Neural progenitor cell (in vitro differentiated cells): ENCODE data around the gene RPL29. TPM values are rescaled to one million over a fixed set of nuclear protein-coding genes. Genes with fewer than 3 reads are reported as not detected.
A peak's percentile ranks its signal among the peaks of the same experiment; 100 is the strongest.
"Not testable (repeated sequence)": the region's sequence is repeated elsewhere in the genome, so short reads cannot be mapped to it uniquely, and the experiment has no call there.

Experiments used
- DNase-seq: peaks from one replicate; pipeline ENCODE4 v3.0.0-alpha.2; 2016; ENCODE audit warnings: low spot score
- H2AFZ ChIP-seq: fragments of 200-600 bp; sonication (generic); replicated peaks from 2 replicates; pipeline ENCODE4 v1.6.1; 2016; ENCODE audit warnings: antibody characterized with exemption
- H3F3A ChIP-seq: fragments of 200-600 bp; sonication (generic); 2 replicates; pipeline ENCODE4 v1.6.1; 2016; ENCODE audit warnings: antibody characterized with exemption, low read depth
- H3K27ac ChIP-seq: fragments of 200-600 bp; sonication (generic); 2 replicates; pipeline ENCODE4 v1.5.1; 2016; ENCODE audit warnings: mild to moderate bottlenecking
- H3K27me3 ChIP-seq: fragments of 200-600 bp; sonication (generic); 2 replicates; pipeline ENCODE4 v1.6.1; 2016; ENCODE audit warnings: mild to moderate bottlenecking, moderate library complexity
- H3K36me3 ChIP-seq: fragments of 200-600 bp; sonication (generic); 2 replicates; pipeline ENCODE4 v1.5.1; 2016
- H3K4me1 ChIP-seq: fragments of 200-600 bp; sonication (generic); 2 replicates; pipeline ENCODE4 v1.6.1; 2016; ENCODE audit warnings: mixed run types
- H3K4me2 ChIP-seq: fragments of 200-600 bp; sonication (generic); 2 replicates; pipeline ENCODE4 v1.6.1; 2016
- H3K4me3 ChIP-seq: fragments of 200-600 bp; sonication (generic); 2 replicates; pipeline ENCODE4 v1.5.1; 2016
- H3K79me2 ChIP-seq: fragments of 200-600 bp; sonication (generic); 2 replicates; pipeline ENCODE4 v1.6.1; 2016; ENCODE audit warnings: low read depth
- H3K9ac ChIP-seq: fragments of 200-600 bp; sonication (generic); 2 replicates; pipeline ENCODE4 v1.6.1; 2016
- H3K9me3 ChIP-seq: fragments of 200-600 bp; sonication (generic); 2 replicates; pipeline ENCODE4 v1.5.1; 2016; ENCODE audit warnings: low read depth
- H4K20me1 ChIP-seq: fragments of 200-600 bp; sonication (generic); 2 replicates; pipeline ENCODE4 v1.6.1; 2016; ENCODE audit warnings: low read depth
- H3K27ac Mint-ChIP-seq: 3 replicates; pipeline ENCODE4 v1.8.0; 2021; ENCODE audit warnings: mixed read lengths
- H3K27me3 Mint-ChIP-seq: 2 replicates; pipeline ENCODE4 v1.8.0; 2022; ENCODE audit warnings: low read depth, mild to moderate bottlenecking, inconsistent platforms, moderate library complexity, mixed read lengths; ENCODE audit not compliant: insufficient read depth
- H3K36me3 Mint-ChIP-seq: 3 replicates; pipeline ENCODE4 v1.8.0; 2021; ENCODE audit warnings: mixed read lengths
- H3K4me1 Mint-ChIP-seq: 3 replicates; pipeline ENCODE4 v1.8.0; 2021; ENCODE audit warnings: mixed read lengths
- H3K4me3 Mint-ChIP-seq: 3 replicates; pipeline ENCODE4 v1.8.0; 2021; ENCODE audit warnings: mild to moderate bottlenecking, moderate library complexity, mixed read lengths
- H3K9me3 Mint-ChIP-seq: 3 replicates; pipeline ENCODE4 v1.8.0; 2020; ENCODE audit warnings: mixed read lengths
- CTCF ChIP-seq: fragments of 200-600 bp; sonication (generic); IDR thresholded peaks from 2 replicates; pipeline ENCODE4 v1.5.1; 2017; ENCODE audit warnings: antibody characterized with exemption, mild to moderate bottlenecking
- EZH2 ChIP-seq: fragments of 200-600 bp; sonication (generic); IDR thresholded peaks from 2 replicates; pipeline ENCODE4 v1.6.1; 2017; ENCODE audit warnings: antibody characterized with exemption, mild to moderate bottlenecking, moderate library complexity
- EZH2phosphoT487 ChIP-seq: fragments of 200-600 bp; sonication (generic); IDR thresholded peaks from 2 replicates; pipeline ENCODE4 v1.6.1; 2017; ENCODE audit warnings: antibody characterized with exemption
- total RNA-seq: library from RNA; depleted of rRNA; stranded (reverse); fragments of >200 nt; gene quantifications from 2 replicates; pipeline ENCODE4 v1.2.3, GENCODE V29; 2015; ENCODE audit warnings: low replicate concordance

RPL29 gene
- total RNA-seq, 1 donor from 2014 or later, result 1,431 TPM

GRCh38 chr3:52036222-52036694, 40.6 kb upstream of the RPL29 start:
- H2AFZ ChIP-seq, result no peak overlapping the region
- H3K4me1 Mint-ChIP-seq, result peaks cover 21% of the 10 kb centered on the region
- TF ChIP-seq EZH2 (no peak), EZH2phosphoT487 (no peak), CTCF (no peak)
- H3K36me3 Mint-ChIP-seq, result no peaks in the 10 kb centered on the region
- H3K27me3 Mint-ChIP-seq, result peaks cover 12% of the 10 kb centered on the region
- no peaks in the 10 kb centered on the region for H3K79me2 ChIP-seq
- no peaks in the 10 kb centered on the region for H3K36me3 ChIP-seq
- H3K27ac ChIP-seq, result no peak overlapping the region
- H3K27me3 ChIP-seq, result no peaks in the 10 kb centered on the region
- no peak overlapping the region for H3K4me2 ChIP-seq
- peaks cover 30% of the 10 kb centered on the region for H3K4me1 ChIP-seq
- H4K20me1 ChIP-seq, result no peaks in the 10 kb centered on the region
- H3K27ac Mint-ChIP-seq, result no peak overlapping the region
- H3K9me3 ChIP-seq, result no peaks in the 10 kb centered on the region
- H3K4me3 ChIP-seq, result no peak overlapping the region
- DNase-seq, result no peak
- H3K4me3 Mint-ChIP-seq, result no peak overlapping the region
- H3K9ac ChIP-seq, result no peak overlapping the region
- no peaks in the 10 kb centered on the region for H3K9me3 Mint-ChIP-seq
- no peaks in the 10 kb centered on the region for H3F3A ChIP-seq

- H3K36me3 Mint-ChIP-seq, result no peaks in the 10 kb centered on the region
- no peaks in the 10 kb centered on the region for H3F3A ChIP-seq
- no peak overlapping the region for H3K27ac ChIP-seq
- H3K4me3 Mint-ChIP-seq, result no peak overlapping the region
- no peak overlapping the region for H3K4me3 ChIP-seq
- no peaks in the 10 kb centered on the region for H3K27me3 ChIP-seq
- H3K9me3 ChIP-seq, result no peaks in the 10 kb centered on the region
- no peak for DNase-seq
- no peak overlapping the region for H2AFZ ChIP-seq
- no peak overlapping the region for H3K27ac Mint-ChIP-seq
- H3K9ac ChIP-seq, result no peak overlapping the region
- H4K20me1 ChIP-seq, result no peaks in the 10 kb centered on the region
- H3K4me2 ChIP-seq, result no peak overlapping the region
- no peak for TF ChIP-seq CTCF
- TF ChIP-seq EZH2phosphoT487, result no peak
- no peak for TF ChIP-seq EZH2
- peaks cover 17% of the 10 kb centered on the region for H3K4me1 Mint-ChIP-seq
- H3K36me3 ChIP-seq, result no peaks in the 10 kb centered on the region
- peaks cover 14% of the 10 kb centered on the region for H3K27me3 Mint-ChIP-seq
- H3K4me1 ChIP-seq, result peaks cover 17% of the 10 kb centered on the region
- H3K79me2 ChIP-seq, result no peaks in the 10 kb centered on the region
- H3K9me3 Mint-ChIP-seq, result no peaks in the 10 kb centered on the region
Measured at GRCh38 chr3:52034651-52035050, 39.0 kb upstream of the RPL29 start.

- Histone ChIP-seq H2AFZ (no peak overlapping the region), H3K4me2 (no peak overlapping the region), H3K79me2 (no peaks in the 10 kb centered on the region), H3K36me3 (no peaks in the 10 kb centered on the region), H3K27me3 (no peaks in the 10 kb centered on the region), H3K27ac (no peak overlapping the region), H3K9me3 (no peaks in the 10 kb centered on the region), H3K4me3 (no peak overlapping the region), H4K20me1 (no peaks in the 10 kb centered on the region), H3K9ac (no peak overlapping the region), H3F3A (no peaks in the 10 kb centered on the region), H3K4me1 (peaks cover 16% of the 10 kb centered on the region)
- H3K4me1 Mint-ChIP-seq, result peaks cover 16% of the 10 kb centered on the region
- H3K9me3 Mint-ChIP-seq, result no peaks in the 10 kb centered on the region
- DNase-seq, result no peak
- H3K27me3 Mint-ChIP-seq, result peaks cover 14% of the 10 kb centered on the region
- peak overlapping the region; percentile 42 for H3K27ac Mint-ChIP-seq
- no peaks in the 10 kb centered on the region for H3K36me3 Mint-ChIP-seq
- TF ChIP-seq EZH2, result no peak
- no peak for TF ChIP-seq CTCF
- no peak for TF ChIP-seq EZH2phosphoT487
- H3K4me3 Mint-ChIP-seq, result no peak overlapping the region
Measured at GRCh38 chr3:52034212-52034611, 38.5 kb upstream of the RPL29 start.

GRCh38 chr3:52033748-52034147, 38.1 kb upstream of the RPL29 start:
- not testable (repeated sequence) for H3K79me2 ChIP-seq, H3K9me3 ChIP-seq, H3K4me3 Mint-ChIP-seq, H3K9ac ChIP-seq, H3K4me3 ChIP-seq, DNase-seq, H3K27me3 ChIP-seq, H3K36me3 Mint-ChIP-seq, H3F3A ChIP-seq, H2AFZ ChIP-seq, H3K4me2 ChIP-seq, H3K36me3 ChIP-seq, H3K27ac ChIP-seq, H4K20me1 ChIP-seq, H3K9me3 Mint-ChIP-seq
- peaks cover 16% of the 10 kb centered on the region for H3K4me1 ChIP-seq
- H3K27me3 Mint-ChIP-seq, result peaks cover 14% of the 10 kb centered on the region
- H3K4me1 Mint-ChIP-seq, result peaks cover 19% of the 10 kb centered on the region
- H3K27ac Mint-ChIP-seq, result peak overlapping the region; percentile 82
